ENCODE measurements around the gene COA1. TPM values are rescaled to one million over a fixed set of nuclear protein-coding genes. Genes with fewer than 3 reads are reported as not detected.

COA1 gene
- total and polyA plus RNA-seq, 9 of the 15 experiments (the other 6 are each of a cell fraction or from before 2014, with no cell fraction given), result 98.9 to 463 (median 181) TPM

GRCh38 chr7:43761382-43761781 lies 32.1 kb upstream of the COA1 start:
- 94% methylated on average over 1 of the region's 1 CpG for WGBS (ENCODE audit: insufficient coverage, low coverage, missing lambda C conversion rate)
- in situ Hi-C loops (cut with MboI) (no loop called here), intact Hi-C loops (cut with micrococcal nuclease) (loop anchor here (5.0 kb wide), 1 partner anchor 36 kb away; no protein-coding TSS in a partner anchor)
- FAIRE-seq (no peak), DNase-seq (ENCODE audit: extremely low read depth in 1 of 4, low spot score in 3 of 4) (no peak), ATAC-seq (no peak)
- H2AFZ ChIP-seq (ENCODE audit: low read depth, low read length), result no peak overlapping the region
- H3K36me3 ChIP-seq (ENCODE audit: control insufficient read depth, insufficient read depth, low read length), result no peaks in the 10 kb centered on the region; the same call in 2 of the 3 replicates
- H3K4me2 ChIP-seq (ENCODE audit: insufficient read depth, low read length), result no peak overlapping the region
- no peak overlapping the region for H3K9ac ChIP-seq (ENCODE audit: insufficient read depth in 1 of 2, low read depth in 2 of 2, low read length in 2 of 2)
- H3K27ac ChIP-seq (ENCODE audit: extremely low read depth, low read depth, low read length), result no peak overlapping the region
- H3K9me3 ChIP-seq (replicated peaks; ENCODE audit: control insufficient read depth, insufficient read depth, low read depth, low read length), result no peaks in the 10 kb centered on the region
- H3K4me3 ChIP-seq, result no peak overlapping the region
- TF ChIP-seq ZFP91 (CRISPR knock-in tag; IDR thresholded peaks at IDR 0.05) (no peak), TAF9B (IDR thresholded peaks at IDR 0.05; ENCODE audit: partially characterized antibody) (no peak), FOXP1 (CRISPR knock-in tag; IDR thresholded peaks at IDR 0.05) (no peak), CREB3 (tag; conservative IDR thresholded peaks at IDR 0.05; ENCODE audit: low read depth) (no peak), ZNF24 (IDR thresholded peaks at IDR 0.05) (peak; percentile 68; the same call in 1 of the 2 replicates), ZBTB2 (IDR thresholded peaks at IDR 0.05) (no peak), CHD4 (IDR thresholded peaks at IDR 0.05; ENCODE audit: insufficient read depth, insufficient replicate concordance, low read depth, low read length, poor library complexity, severe bottlenecking) (no peak), ZBTB43 (CRISPR knock-in tag; IDR thresholded peaks at IDR 0.05) (no peak)
- H4K20me1 ChIP-seq (replicated peaks; ENCODE audit: control insufficient read depth, insufficient read depth, low read length), result 0 out of 2 replicates have a peak, but pooled peaks cover 3% of the 10 kb centered on the region
- no peaks in the 10 kb centered on the region for H3K27me3 ChIP-seq (ENCODE audit: control insufficient read depth in 2 of 2, insufficient read depth in 2 of 2, low read length in 2 of 2)
- H3K79me2 ChIP-seq (ENCODE audit: control insufficient read depth, insufficient read depth, low read length), result peaks cover 61% of the 10 kb centered on the region
- ChIA-PET CTCF (ENCODE audit: low intra/inter-chr PET ratio) (no interaction called here), POLR2A (interaction anchor here (1.0 to 5.5 kb wide), 3 partner anchors 10 to 30 kb away, joined by 3 to 32 read pairs (median 3); partner anchors contain the start of gene COA1)
- no TSS peak for BruUV-seq (replicated peaks)
- H3K4me1 ChIP-seq (replicated peaks in 1 of 2; ENCODE audit: control insufficient read depth in 2 of 2, insufficient read depth in 2 of 2, low read length in 2 of 2), result peaks cover 38 to 58% of the 10 kb centered on the region in 2 experiments
- H3K9me1 ChIP-seq (ENCODE audit: control insufficient read depth, insufficient read depth, low read length), result no peaks in the 10 kb centered on the region
